Ramos (cell line): ENCODE measurements around the gene MOG.

Source experiments
- in situ Hi-C: fragments of 300-500 bp; cut with MboI; formaldehyde crosslinking; loops from one replicate; pipeline ENCODE4 v1.14.3; 2022; ENCODE audit warnings: low sequenced_read_pairs; ENCODE audit not compliant: unreplicated experiment

MOG gene

GRCh38 chr6:29673161-29673560 is 16.3 kb downstream of the MOG start:
- in situ Hi-C loops = no loop called here

GRCh38 chr6:29674008-29674407 is 17.1 kb downstream of the MOG start:
- in situ Hi-C loops = no loop called here

GRCh38 chr6:29675561-29675960 is 18.7 kb downstream of the MOG start:
- in situ Hi-C loops = no loop called here

GRCh38 chr6:29676981-29677601 is 20.2 kb downstream of the MOG start:
- in situ Hi-C loops = no loop called here

- in situ Hi-C loops = no loop called here
Observed at GRCh38 chr6:29678114-29678513, 21.2 kb downstream of the MOG start.

- in situ Hi-C loops = no loop called here
Observed at GRCh38 chr6:29679962-29680361, 23.1 kb downstream of the MOG start.

GRCh38 chr6:29680416-29680815 is 23.5 kb downstream of the MOG start:
- in situ Hi-C loops = no loop called here

GRCh38 chr6:29680904-29681303 is 24.0 kb downstream of the MOG start, which contains the start of gene ZFP57:
ZFP57 (minus strand) TSS chr6:29681152; CDS start chr6:29677003, 4,149 bp downstream.
- in situ Hi-C loops = no loop called here

GRCh38 chr6:29681811-29682210 is 24.9 kb downstream of the MOG start:
- in situ Hi-C loops = no loop called here

- in situ Hi-C loops = no loop called here
Observed at GRCh38 chr6:29685718-29686326, 28.9 kb downstream of the MOG start.

GRCh38 chr6:29694637-29695036 is 37.7 kb downstream of the MOG start:
- in situ Hi-C loops = no loop called here

- in situ Hi-C loops = no loop called here
Observed at GRCh38 chr6:29696147-29697125, 39.5 kb downstream of the MOG start.

GRCh38 chr6:29702519-29703103 is 45.7 kb downstream of the MOG start:
- in situ Hi-C loops = loop anchor here (5.0 to 10.0 kb wide), 2 partner anchors 50 to 122 kb away; partner anchors contain the start of gene HLA-G

GRCh38 chr6:29705389-29706231 is 48.7 kb downstream of the MOG start:
- in situ Hi-C loops = loop anchor here (10.0 kb wide), 1 partner anchor 119 kb away; the partner anchor contains the start of gene HLA-G

- in situ Hi-C loops = loop anchor here (10.0 kb wide), 1 partner anchor 116 kb away; the partner anchor contains the start of gene HLA-G
Observed at GRCh38 chr6:29708432-29709179, 51.7 kb downstream of the MOG start.

GRCh38 chr6:29709188-29709587 is 52.3 kb downstream of the MOG start:
- in situ Hi-C loops = loop anchor here (10.0 kb wide), 1 partner anchor 116 kb away; the partner anchor contains the start of gene HLA-G

GRCh38 chr6:29710281-29710941 is 53.5 kb downstream of the MOG start:
- in situ Hi-C loops = no loop called here

- in situ Hi-C loops = no loop called here
Observed at GRCh38 chr6:29720863-29721262, 64.0 kb downstream of the MOG start.
